H1 (cell line): Measurements from ENCODE around the gene INPP4B. TPM values are rescaled to one million over a fixed set of nuclear protein-coding genes. Genes with fewer than 3 reads are reported as not detected.

Experiments used
- CTCF ChIA-PET: fragments of 300-600 bp; sonication (Branson Sonifier 250); formaldehyde crosslinking; loops from one replicate; lab custom pipeline; 2021; ENCODE audit not compliant: partially characterized antibody; lab: Charles Lee
- POLR2A ChIA-PET: fragments of 300-600 bp; sonication (Branson Sonifier 250); formaldehyde crosslinking; loops from one replicate; lab custom pipeline; 2021; ENCODE audit warnings: inconsistent platforms; ENCODE audit not compliant: partially characterized antibody; lab: Charles Lee
- DNase-seq, 2 experiments: peaks; one replicate each; pipeline versions ENCODE4 v3.0.0 to v3.0.0-alpha.2; 2010 to 2022; ENCODE audit warnings: low spot score in 2 of 2, low read depth in 1 of 2, mixed read lengths in 1 of 2
- FAIRE-seq: peaks from 2 replicates; lab custom pipeline; 2011; peaks lifted over from hg19 to GRCh38; lab: Jason Lieb, UNC
- H2AFZ ChIP-seq: 2 replicates; pipeline ENCODE4 v1.8.1; 2012; ENCODE audit warnings: low read length, inconsistent platforms
- H2AK5ac ChIP-seq: 2 replicates; pipeline ENCODE4 v1.6.1; 2013; ENCODE audit warnings: low read depth, low read length
- H2BK120ac ChIP-seq: replicated peaks from 2 replicates; pipeline ENCODE3; 2013; ENCODE audit warnings: low read depth, low read length, inconsistent platforms
- H2BK12ac ChIP-seq: 2 replicates; pipeline ENCODE4 v1.6.1; 2013; ENCODE audit warnings: low read depth, low read length
- H2BK15ac ChIP-seq: 2 replicates; pipeline ENCODE4 v1.6.1; 2013; ENCODE audit warnings: low read length
- H2BK20ac ChIP-seq: 2 replicates; pipeline ENCODE4 v1.6.1; 2013; ENCODE audit warnings: low read length
- H2BK5ac ChIP-seq: 2 replicates; pipeline ENCODE4 v1.6.1; 2013; ENCODE audit warnings: low read depth, low read length
- H3K14ac ChIP-seq: 2 replicates; pipeline ENCODE4 v1.6.1; 2013; ENCODE audit warnings: inconsistent platforms; ENCODE audit not compliant: insufficient read length
- H3K18ac ChIP-seq: 2 replicates; pipeline ENCODE4 v1.6.1; 2013; ENCODE audit warnings: low read length; ENCODE audit errors: extremely low read depth
- H3K23ac ChIP-seq: 2 replicates; pipeline ENCODE4 v1.6.1; 2013; ENCODE audit warnings: inconsistent platforms; ENCODE audit not compliant: insufficient read length
- H3K23me2 ChIP-seq: 2 replicates; pipeline ENCODE4 v1.6.1; 2013; ENCODE audit warnings: low read depth, low read length
- H3K27ac ChIP-seq: 2 replicates; pipeline ENCODE4 v1.6.1; 2011; ENCODE audit warnings: low read depth, low read length, inconsistent platforms
- H3K27me3 ChIP-seq, 4 experiments: replicated peaks in 1 of 4; 1 replicate in 1 of 4; 2 replicates in 3 of 4; pipeline versions ENCODE4 v1.6.1 to v1.8.1; 2011 to 2013; ENCODE audit warnings: low read length in 3 of 4, mild to moderate bottlenecking in 3 of 4, inconsistent platforms in 2 of 4, mixed read lengths in 2 of 4, moderate library complexity in 1 of 4; ENCODE audit not compliant: control insufficient read depth in 3 of 4, insufficient read depth in 3 of 4; ENCODE audit errors: extremely low read depth in 1 of 4
- H3K36me3 ChIP-seq, 4 experiments: 2 replicates each; pipeline versions ENCODE4 v1.6.1 to v1.8.1; 2011 to 2013; ENCODE audit warnings: mild to moderate bottlenecking in 4 of 4, low read length in 3 of 4, moderate library complexity in 2 of 4, control low read depth in 1 of 4, inconsistent platforms in 1 of 4; ENCODE audit not compliant: insufficient read depth in 4 of 4, control insufficient read depth in 2 of 4
- H3K4ac ChIP-seq: replicated peaks from 2 replicates; pipeline ENCODE3; 2013; ENCODE audit warnings: low read length, low read depth, mixed read lengths, inconsistent platforms; ENCODE audit not compliant: insufficient read length
- H3K4me1 ChIP-seq, 4 experiments: replicated peaks in 1 of 4; 1 replicate in 1 of 4; 2 replicates in 3 of 4; pipeline versions ENCODE4 v1.6.1 to v1.8.1; 2011 to 2013; ENCODE audit warnings: low read length in 3 of 4, inconsistent platforms in 2 of 4, mixed read lengths in 1 of 4; ENCODE audit not compliant: insufficient read depth in 4 of 4, control insufficient read depth in 3 of 4
- H3K4me2 ChIP-seq, 2 experiments: 2 replicates each; pipeline versions ENCODE4 v1.6.1 to v1.8.1; 2011 to 2013; ENCODE audit warnings: low read depth in 2 of 2, low read length in 2 of 2, control low read depth in 1 of 2, inconsistent platforms in 1 of 2, mild to moderate bottlenecking in 1 of 2; ENCODE audit not compliant: insufficient read depth in 1 of 2
- H3K4me3 ChIP-seq, 4 experiments: fragments of 200-600, 300-600 bp in 1 of 4; sonication (generic), shearing (Covaris generic), sonication (Bioruptor Twin) in 1 of 4; 2 replicates each; pipeline versions ENCODE4 v1.5.1 to v1.8.1; 2011 to 2016; ENCODE audit warnings: low read length in 4 of 4, low read depth in 3 of 4, control low read depth in 2 of 4, inconsistent platforms in 2 of 4, mild to moderate bottlenecking in 2 of 4, mixed read lengths in 1 of 4, moderate library complexity in 1 of 4; ENCODE audit not compliant: insufficient read depth in 2 of 4; ENCODE audit errors: extremely low read depth in 1 of 4
- H3K56ac ChIP-seq: replicated peaks from 2 replicates; pipeline ENCODE3; 2013; ENCODE audit warnings: low read depth, mild to moderate bottlenecking, mixed read lengths, low read length, inconsistent platforms; ENCODE audit not compliant: insufficient read length
- H3K79me1 ChIP-seq: 2 replicates; pipeline ENCODE4 v1.6.1; 2013; ENCODE audit warnings: low read depth, low read length, control low read depth
- H3K79me2 ChIP-seq, 2 experiments: 2 replicates each; pipeline versions ENCODE4 v1.6.1 to v1.8.1; 2012 to 2013; ENCODE audit warnings: low read length in 2 of 2, mild to moderate bottlenecking in 2 of 2, inconsistent platforms in 1 of 2; ENCODE audit not compliant: insufficient read depth in 2 of 2, control insufficient read depth in 1 of 2
- H3K9ac ChIP-seq, 4 experiments: replicated peaks in 1 of 4; 1 replicate in 1 of 4; 2 replicates in 3 of 4; pipeline versions ENCODE4 v1.6.1 to v1.8.1; 2011 to 2013; ENCODE audit warnings: low read depth in 3 of 4, low read length in 3 of 4, control low read depth in 2 of 4, mild to moderate bottlenecking in 2 of 4, moderate library complexity in 2 of 4, inconsistent platforms in 1 of 4; ENCODE audit errors: extremely low read depth in 1 of 4
- H3K9me3 ChIP-seq, 2 experiments: 2 replicates each; pipeline versions ENCODE4 v1.6.1 to v1.8.1; 2012 to 2013; ENCODE audit warnings: mild to moderate bottlenecking in 2 of 2, moderate library complexity in 2 of 2, control low read depth in 1 of 2, inconsistent platforms in 1 of 2, low read depth in 1 of 2, low read length in 1 of 2, mixed read lengths in 1 of 2; ENCODE audit not compliant: insufficient read depth in 2 of 2
- H4K20me1 ChIP-seq, 2 experiments: replicated peaks in 1 of 2; 2 replicates each; pipeline versions ENCODE3 to v1.8.1; 2011 to 2013; ENCODE audit warnings: inconsistent platforms in 2 of 2, low read length in 2 of 2, mild to moderate bottlenecking in 1 of 2; ENCODE audit not compliant: insufficient read depth in 2 of 2, control insufficient read depth in 1 of 2
- H4K5ac ChIP-seq: 2 replicates; pipeline ENCODE4 v1.6.1; 2013; ENCODE audit warnings: low read length, low read depth, mixed read lengths, inconsistent platforms; ENCODE audit not compliant: insufficient read length
- H4K8ac ChIP-seq: 2 replicates; pipeline ENCODE4 v1.8.0; 2013; ENCODE audit warnings: mild to moderate bottlenecking, moderate library complexity, low read length, inconsistent platforms; ENCODE audit not compliant: insufficient read depth; ENCODE audit errors: extremely low read depth
- H4K91ac ChIP-seq: replicated peaks from 2 replicates; pipeline ENCODE3; 2013; ENCODE audit warnings: low read length, mixed read lengths, inconsistent platforms; ENCODE audit not compliant: insufficient read length
- EP300 ChIP-seq, 2 experiments: IDR thresholded peaks; 1 replicate in 1 of 2; 2 replicates in 1 of 2; pipeline ENCODE4 v1.6.1; 2011 to 2012; ENCODE audit warnings: low read depth in 2 of 2, low read length in 2 of 2, mild to moderate bottlenecking in 2 of 2, borderline replicate concordance in 1 of 2, inconsistent platforms in 1 of 2, moderate library complexity in 1 of 2
- MAFK ChIP-seq: IDR thresholded peaks from 2 replicates; pipeline ENCODE4 v1.6.1; 2012; ENCODE audit warnings: low read depth, mild to moderate bottlenecking, improper control_type of control experiment, low read length
- RXRA ChIP-seq: IDR thresholded peaks from 2 replicates; pipeline ENCODE4 v1.6.1; 2011; ENCODE audit warnings: low read depth, mild to moderate bottlenecking, low read length, moderate library complexity; ENCODE audit not compliant: insufficient read depth
- SP4 ChIP-seq: IDR thresholded peaks from 2 replicates; pipeline ENCODE4 v1.6.1; 2012; ENCODE audit warnings: low read length, inconsistent platforms
- SUZ12 ChIP-seq: fragments of 200-600 bp; sonication (generic); IDR thresholded peaks from 2 replicates; pipeline ENCODE4 v1.6.1; 2012; ENCODE audit warnings: mild to moderate bottlenecking, inconsistent platforms, low read length, moderate library complexity, mixed read lengths
- TAF7 ChIP-seq: optimal IDR thresholded peaks from 2 replicates; pipeline ENCODE3; 2011; ENCODE audit warnings: low read depth, mild to moderate bottlenecking, inconsistent platforms, low read length, moderate library complexity, borderline replicate concordance
- TBP ChIP-seq: IDR thresholded peaks from 2 replicates; pipeline ENCODE4 v1.6.1; 2011; ENCODE audit warnings: low read depth, low read length, improper control_type of control experiment
- WGBS, 2 experiments: shearing (Covaris generic) in 1 of 2; methylation state at CpG; one replicate each; pipeline versions ENCODE4 v1.1.6 to v1.1.7; 2013 to 2015; ENCODE audit warnings: low lambda C conversion rate in 2 of 2, mixed read lengths in 2 of 2, inconsistent platforms in 1 of 2, low coverage in 1 of 2, missing lambda C conversion rate in 1 of 2; ENCODE audit not compliant: insufficient replicate concordance in 2 of 2, insufficient coverage in 1 of 2, insufficient read length in 1 of 2; ENCODE audit errors: extremely low coverage in 1 of 2, missing lambda C conversion rate in 1 of 2; 5-methylcytosine and 5-hydroxymethylcytosine counted together
- polyA plus RNA-seq, 7 experiments: library from polyadenylated mRNA; depleted of rRNA in 3 of 7; stranded (reverse) in 5 of 7; unstranded in 2 of 7; fragments of >200 nt in 5 of 7; fragments of 200-250 nt in 2 of 7; gene quantifications; 1 replicate in 5 of 7; 2 replicates in 1 of 7; 4 replicates in 1 of 7; pipeline versions ENCODE4 v1.2.1 to v1.2.3, GENCODE V29; 2011 to 2013; ENCODE audit warnings: missing spikeins in 2 of 7, mixed read lengths in 2 of 7
- total RNA-seq: library from RNA; stranded (reverse); fragmentation: NEBNext Ultra II Directional; extraction: Animal tissue kit (Norgen Biotek cat#: 25700); gene quantifications from 2 replicates; pipeline ENCODE4 v1.2.1, GENCODE V29; 2021

INPP4B gene
- total and polyA plus RNA-seq, 2 of the 8 experiments (the other 6 are each of a cell fraction or from before 2014, with no cell fraction given): 0.11 to 0.54 TPM

GRCh38 chr4:142142366-142143054 is 703.6 kb downstream of the INPP4B start:
- no peak overlapping the region for H3K4ac ChIP-seq
- H3K79me1 ChIP-seq: no peaks in the 10 kb centered on the region
- H2BK120ac ChIP-seq: no peak overlapping the region
- H3K79me2 ChIP-seq: no peaks in the 10 kb centered on the region
- no peak overlapping the region for H2BK5ac ChIP-seq
- H3K4me3 ChIP-seq: no peak overlapping the region
- 84% methylated on average over 2 of the region's 2 CpGs; no CpG with 5 or more reads in 1 of the 2 experiments for WGBS, 2 experiments
- no peaks in the 10 kb centered on the region for H3K9me3 ChIP-seq
- no peak overlapping the region for H2BK20ac ChIP-seq
- no peak overlapping the region for H2AFZ ChIP-seq
- no peak overlapping the region for H3K14ac ChIP-seq
- POLR2A ChIA-PET: no interaction called here
- H3K27me3 ChIP-seq: no peaks in the 10 kb centered on the region
- H4K5ac ChIP-seq: no peak overlapping the region
- FAIRE-seq (no peak), DNase-seq (no peak)
- no peak for TF ChIP-seq EP300 (IDR thresholded peaks at IDR 0.05; ENCODE audit: borderline replicate concordance in 1 of 2, low read depth in 2 of 2, low read length in 2 of 2)
- no peak for TF ChIP-seq SP4
- TF ChIP-seq TAF7: no peak
- TF ChIP-seq SUZ12: no peak
- TF ChIP-seq TBP: no peak
- no peak for TF ChIP-seq MAFK
- TF ChIP-seq RXRA: no peak
- no peak overlapping the region for H3K56ac ChIP-seq
- H4K20me1 ChIP-seq: no peaks in the 10 kb centered on the region
- H3K18ac ChIP-seq: no peak overlapping the region
- H3K4me2 ChIP-seq: no peak overlapping the region
- H4K91ac ChIP-seq: no peak overlapping the region
- no peak overlapping the region for H2BK15ac ChIP-seq
- H3K27ac ChIP-seq: no peak overlapping the region
- no peak overlapping the region for H3K23ac ChIP-seq
- no peaks in the 10 kb centered on the region for H3K23me2 ChIP-seq
- H3K36me3 ChIP-seq: no peaks in the 10 kb centered on the region
- CTCF ChIA-PET: no interaction called here
- H3K9ac ChIP-seq: no peak overlapping the region
- no peak overlapping the region for H2BK12ac ChIP-seq
- no peaks in the 10 kb centered on the region for H3K4me1 ChIP-seq
- no peak overlapping the region for H2AK5ac ChIP-seq
- no peak overlapping the region for H4K8ac ChIP-seq
